Kidney epithelial cell (primary cell): Measurements from ENCODE around the gene LARGE1. TPM values are rescaled to one million over a fixed set of nuclear protein-coding genes. Genes with fewer than 3 reads are reported as not detected.

Source experiments
- DNase-seq: peaks from one replicate; pipeline ENCODE4 v3.0.0-alpha.2; 2010; ENCODE audit warnings: low read depth
- H3K27me3 ChIP-seq: 2 replicates; pipeline ENCODE4 v1.6.0; 2011; ENCODE audit warnings: low read length; ENCODE audit not compliant: control insufficient read depth, insufficient read depth
- H3K36me3 ChIP-seq: 2 replicates; pipeline ENCODE4 v1.5.1; 2011; ENCODE audit warnings: low read length; ENCODE audit not compliant: control insufficient read depth, insufficient read depth
- H3K4me3 ChIP-seq: 2 replicates; pipeline ENCODE4 v1.5.1; 2011; ENCODE audit warnings: low read depth, mild to moderate bottlenecking, control low read depth, low read length
- CTCF ChIP-seq: IDR thresholded peaks from 2 replicates; pipeline ENCODE4 v1.5.1; 2011; ENCODE audit warnings: mild to moderate bottlenecking, moderate library complexity, low read length, control low read depth, inconsistent platforms; ENCODE audit not compliant: insufficient read depth, poor library complexity, severe bottlenecking
- total RNA-seq: library from RNA; depleted of rRNA; stranded (reverse); fragments of >200 nt; gene quantifications from 2 replicates; pipeline ENCODE4 v1.2.3, GENCODE V29; 2015

The LARGE1 gene
- total RNA-seq, 1 donor from 2014 or later = 17.8 TPM

- peak; percentile 99 for TF ChIP-seq CTCF
- no peak for DNase-seq
- Histone ChIP-seq H3K27me3 (no peaks in the 10 kb centered on the region), H3K36me3 (no peaks in the 10 kb centered on the region), H3K4me3 (no peak overlapping the region)
These were observed 618.2 kb downstream of the LARGE1 start for GRCh38 chr22:33302049-33302545.

DNA sequence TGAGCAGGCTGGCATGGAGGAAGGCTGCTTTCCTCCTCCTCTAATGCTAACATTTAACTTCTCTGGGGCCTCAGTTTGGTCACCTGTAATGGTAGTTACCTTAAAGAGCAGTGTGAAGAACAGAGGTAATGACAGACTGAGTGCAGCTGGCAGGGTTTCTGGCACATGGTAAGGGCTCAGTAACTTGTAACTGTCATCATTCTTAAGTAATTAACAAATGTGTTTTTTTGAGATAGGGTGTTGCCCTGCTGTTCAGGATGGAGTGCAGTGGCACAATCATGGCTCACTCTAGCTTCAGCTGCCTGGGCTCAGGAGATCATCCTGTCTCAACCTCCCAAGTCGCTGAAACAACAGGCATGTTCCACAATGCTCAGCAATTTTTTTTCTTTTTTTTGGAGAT lies 620.1 kb downstream of the LARGE1 start:
- no peak for TF ChIP-seq CTCF
- Histone ChIP-seq H3K4me3 (no peak overlapping the region), H3K27me3 (no peaks in the 10 kb centered on the region), H3K36me3 (no peaks in the 10 kb centered on the region)
- no peak for DNase-seq

GRCh38 chr22:33299245-33299956 lies 620.9 kb downstream of the LARGE1 start:
- no peak for TF ChIP-seq CTCF
- Histone ChIP-seq H3K4me3 (no peak overlapping the region), H3K36me3 (no peaks in the 10 kb centered on the region), H3K27me3 (no peaks in the 10 kb centered on the region)
- DNase-seq = peak; percentile 61

DNA sequence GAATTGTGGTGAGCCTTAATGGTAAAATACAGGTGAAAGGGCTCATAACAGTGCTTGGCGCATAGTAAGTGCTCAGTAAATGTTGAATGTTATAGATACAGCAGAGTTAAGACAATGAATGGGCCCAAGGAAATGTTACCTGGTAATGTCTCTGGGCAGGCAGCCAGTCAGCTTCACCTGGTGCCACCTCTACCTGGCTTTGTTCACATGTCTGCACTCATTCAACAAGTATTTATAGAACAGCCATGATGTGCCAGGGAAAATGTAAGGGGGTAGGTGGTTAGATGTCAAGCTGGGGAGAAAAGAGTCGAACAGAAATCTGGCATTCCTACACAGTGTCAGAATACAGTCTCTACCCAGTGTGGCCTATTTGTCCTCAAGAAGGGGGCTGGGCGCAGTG lies 623.3 kb downstream of the LARGE1 start:
- DNase-seq = no peak
- no peak overlapping the region for H3K4me3 ChIP-seq
- H3K36me3 ChIP-seq = no peaks in the 10 kb centered on the region
- H3K27me3 ChIP-seq = no peaks in the 10 kb centered on the region
- TF ChIP-seq CTCF = no peak

DNA sequence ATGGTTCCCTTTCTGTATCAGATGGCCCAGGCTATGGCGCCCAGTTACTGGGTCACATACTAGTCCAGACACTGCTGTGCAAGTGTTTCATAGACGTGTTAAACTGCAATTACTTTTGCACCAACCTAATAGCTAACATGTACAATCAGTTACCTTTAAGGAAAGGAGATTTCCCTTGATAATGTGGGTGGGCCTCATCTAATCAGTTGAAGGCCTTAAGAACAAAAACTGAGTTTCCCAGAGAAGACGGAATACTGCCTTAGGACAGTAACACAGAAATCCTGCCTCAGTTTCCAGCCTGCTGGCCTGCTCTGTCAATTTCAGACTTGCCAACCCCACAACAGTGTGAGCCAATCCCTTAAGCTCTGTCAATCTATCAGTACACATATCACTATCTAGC lies 632.2 kb downstream of the LARGE1 start:
- Histone ChIP-seq H3K36me3 (peaks cover 1% of the 10 kb centered on the region), H3K4me3 (no peak overlapping the region), H3K27me3 (no peaks in the 10 kb centered on the region)
- no peak for TF ChIP-seq CTCF
- DNase-seq = no peak

GRCh38 chr22:33275073-33275443 lies 645.2 kb downstream of the LARGE1 start:
- no peak for TF ChIP-seq CTCF
- H3K4me3 ChIP-seq = no peak overlapping the region
- no peaks in the 10 kb centered on the region for H3K36me3 ChIP-seq
- no peaks in the 10 kb centered on the region for H3K27me3 ChIP-seq
- DNase-seq = no peak
